GM10266 (cell line): ENCODE results near the gene OR2T29.
"Not testable (repeated sequence)": the region's sequence is repeated elsewhere in the genome, so short reads cannot be mapped to it uniquely, and the experiment has no call there.

Source experiments
- DNase-seq: peaks from one replicate; pipeline ENCODE4 v3.0.0; 2012; ENCODE audit errors: extremely low spot score
- CTCF ChIP-seq: IDR thresholded peaks from 2 replicates; pipeline ENCODE4 v1.5.1; 2012; ENCODE audit warnings: mild to moderate bottlenecking, low read depth; ENCODE audit not compliant: control insufficient read depth, insufficient read depth; ENCODE audit errors: missing control alignments

Gene OR2T29, protein sequence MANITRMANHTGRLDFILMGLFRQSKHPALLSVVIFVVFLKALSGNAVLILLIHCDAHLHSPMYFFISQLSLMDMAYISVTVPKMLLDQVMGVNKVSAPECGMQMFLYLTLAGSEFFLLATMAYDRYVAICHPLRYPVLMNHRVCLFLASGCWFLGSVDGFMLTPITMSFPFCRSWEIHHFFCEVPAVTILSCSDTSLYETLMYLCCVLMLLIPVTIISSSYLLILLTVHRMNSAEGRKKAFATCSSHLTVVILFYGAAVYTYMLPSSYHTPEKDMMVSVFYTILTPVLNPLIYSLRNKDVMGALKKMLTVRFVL

GRCh38 chr1:248562672-248563071 lies at the start of gene OR2T29:
Gene OR2T29 (minus strand): TSS chr1:248562772. CDS start chr1:248559491, 3,281 bp downstream.
- not testable (repeated sequence) for DNase-seq

- TF ChIP-seq CTCF, result no peak
- no peak for DNase-seq
These were observed 49.4 kb upstream of the OR2T29 start for GRCh38 chr1:248611883-248612414.

- no peak for DNase-seq
- no peak for TF ChIP-seq CTCF
These were observed 47.7 kb upstream of the OR2T29 start for GRCh38 chr1:248610301-248610700.

DNA sequence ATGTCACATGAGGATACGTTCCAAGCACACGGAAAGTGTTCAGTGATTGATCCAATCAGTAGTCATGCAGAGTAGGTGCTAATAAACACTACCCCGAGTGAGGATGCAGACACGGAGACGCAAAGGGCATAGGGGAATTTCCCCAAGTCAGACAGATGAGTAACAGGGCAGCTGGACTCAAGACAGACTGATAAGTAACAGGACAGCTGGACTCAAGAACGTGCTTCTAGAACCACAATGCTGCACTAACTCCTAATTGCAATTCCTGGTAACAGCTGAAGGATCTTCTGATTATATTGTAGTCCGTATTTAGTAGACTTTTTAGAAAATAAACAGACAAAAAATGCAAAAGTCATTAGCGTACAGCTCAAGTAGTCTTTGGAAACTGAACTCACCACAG lies 36.8 kb upstream of the OR2T29 start:
- TF ChIP-seq CTCF, result no peak
- DNase-seq, result no peak

GRCh38 chr1:248597589-248597988 lies 35.0 kb upstream of the OR2T29 start, which contains the start of gene OR2T10:
Gene OR2T10 (minus strand): TSS chr1:248597700. CDS start chr1:248593768, 3,932 bp downstream.
- DNase-seq, result no peak
- TF ChIP-seq CTCF, result no peak

DNA sequence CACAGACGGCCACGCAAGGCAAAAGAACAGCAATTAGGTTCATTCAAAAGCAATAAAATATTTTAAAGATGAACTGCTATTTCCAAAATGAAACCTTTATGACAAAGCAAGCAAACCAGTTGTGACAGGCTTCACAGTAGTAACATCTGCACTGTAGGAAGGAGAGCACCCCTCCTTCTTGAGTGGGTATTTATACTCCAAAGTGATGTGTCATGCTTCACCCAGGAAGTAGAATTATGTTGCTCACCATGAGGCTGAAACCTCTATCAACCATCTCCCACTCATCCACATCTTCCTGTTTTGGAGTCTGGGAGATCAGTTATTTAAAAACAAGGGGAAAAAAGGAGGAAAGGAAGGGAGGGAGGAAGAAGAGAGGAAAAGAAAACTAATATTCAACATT lies 34.0 kb upstream of the OR2T29 start:
- no peak for TF ChIP-seq CTCF
- DNase-seq, result no peak

DNA sequence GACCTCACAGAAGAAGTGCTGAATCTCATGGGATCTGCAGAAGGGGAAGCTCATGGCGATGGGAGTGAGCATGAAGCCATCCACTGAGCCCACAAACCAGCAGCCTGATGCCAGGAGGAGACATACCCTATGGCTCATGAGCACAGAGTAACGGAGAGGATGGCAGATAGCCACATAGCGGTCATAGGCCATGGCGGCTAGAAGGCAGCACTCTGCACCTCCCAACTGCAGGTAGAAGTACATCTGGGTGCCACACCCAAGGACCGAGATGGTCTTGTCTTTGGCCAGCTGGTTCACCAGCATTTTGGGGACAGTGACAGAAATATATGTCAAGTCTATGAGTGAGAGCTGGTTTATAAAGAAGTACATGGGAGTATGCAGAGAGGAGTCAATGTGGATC lies 30.7 kb upstream of the OR2T29 start:
- no peak for DNase-seq
- TF ChIP-seq CTCF, result no peak

GRCh38 chr1:248592655-248593054 lies 30.1 kb upstream of the OR2T29 start:
- DNase-seq, result no peak
- TF ChIP-seq CTCF, result no peak
